IMR-90 (cell line): ENCODE measurements around the gene SRSF2. TPM values are rescaled to one million over a fixed set of nuclear protein-coding genes. Genes with fewer than 3 reads are reported as not detected.

Experiments used
- ATAC-seq: fragments of 200-7000 bp; cut with Tn5 transposase; 2 replicates; pipeline ENCODE4 v1.9.1; 2020; ENCODE audit warnings: low read depth, mild to moderate bottlenecking, moderate library complexity
- BruUV-seq: library from RNA; stranded (reverse); fragments of 400-500 nt; replicated peaks from 2 replicates; lab custom pipeline; 2021; lab: Mats Ljungman, UMichigan
- CTCF ChIA-PET: fragments of 300-600 bp; formaldehyde crosslinking; extraction: SDS; loops from one replicate; lab custom pipeline; 2021; ENCODE audit warnings: antibody characterized with exemption; lab: Yijun Ruan, JAX
- POLR2A ChIA-PET: fragments of 300-600 bp; sonication (Branson Sonifier 250); formaldehyde crosslinking; loops from one replicate; lab custom pipeline; 2022; ENCODE audit warnings: antibody characterized with exemption; ENCODE audit not compliant: unreplicated experiment; lab: Charles Lee
- DNase-seq: peaks from one replicate; pipeline ENCODE4 v3.0.0; 2013
- H2AFZ ChIP-seq: replicated peaks from 2 replicates; pipeline ENCODE3; 2013; ENCODE audit warnings: low read length, mild to moderate bottlenecking; ENCODE audit not compliant: poor library complexity
- H2AK5ac ChIP-seq: 2 replicates; pipeline ENCODE4 v1.6.1; 2013; ENCODE audit warnings: low read depth, low read length, inconsistent platforms
- H2AK9ac ChIP-seq: replicated peaks from 2 replicates; pipeline ENCODE3; 2013; ENCODE audit warnings: mild to moderate bottlenecking, low read depth, low read length, moderate library complexity; ENCODE audit not compliant: poor library complexity
- H2BK120ac ChIP-seq: 2 replicates; pipeline ENCODE4 v1.6.1; 2013; ENCODE audit warnings: low read depth, low read length, inconsistent platforms
- H2BK15ac ChIP-seq: 3 replicates; pipeline ENCODE4 v1.6.1; 2013; ENCODE audit warnings: low read depth, low read length, inconsistent platforms
- H2BK20ac ChIP-seq: 2 replicates; pipeline ENCODE4 v1.6.1; 2013; ENCODE audit warnings: low read depth, mild to moderate bottlenecking, inconsistent platforms, low read length, moderate library complexity
- H2BK5ac ChIP-seq: 2 replicates; pipeline ENCODE4 v1.6.1; 2013; ENCODE audit warnings: mild to moderate bottlenecking, low read depth, low read length, inconsistent platforms; ENCODE audit not compliant: poor library complexity, severe bottlenecking
- H3K14ac ChIP-seq: replicated peaks from 2 replicates; pipeline ENCODE4 v1.6.1; 2013; ENCODE audit warnings: low read depth, low read length, inconsistent platforms
- H3K18ac ChIP-seq: 2 replicates; pipeline ENCODE4 v1.6.1; 2013; ENCODE audit warnings: low read depth, low read length, control low read depth
- H3K23ac ChIP-seq: 2 replicates; pipeline ENCODE4 v1.6.1; 2013; ENCODE audit warnings: low read depth, low read length, inconsistent platforms
- H3K27ac ChIP-seq: 2 replicates; pipeline ENCODE4 v1.5.1; 2013; ENCODE audit warnings: mild to moderate bottlenecking, control low read depth, low read length; ENCODE audit not compliant: insufficient read depth
- H3K27me3 ChIP-seq: 2 replicates; pipeline ENCODE4 v1.6.1; 2013; ENCODE audit warnings: low read length; ENCODE audit not compliant: control insufficient read depth, insufficient read depth
- H3K36me3 ChIP-seq: 2 replicates; pipeline ENCODE4 v1.6.1; 2013; ENCODE audit warnings: low read length, mixed read lengths; ENCODE audit not compliant: control insufficient read depth, insufficient read depth
- H3K4ac ChIP-seq: 2 replicates; pipeline ENCODE4 v1.6.1; 2013; ENCODE audit warnings: low read depth, low read length, inconsistent platforms
- H3K4me1 ChIP-seq: 2 replicates; pipeline ENCODE4 v1.6.1; 2013; ENCODE audit warnings: low read length, mixed read lengths; ENCODE audit not compliant: control insufficient read depth, insufficient read depth
- H3K4me2 ChIP-seq: 2 replicates; pipeline ENCODE4 v1.6.1; 2013; ENCODE audit warnings: low read depth, mild to moderate bottlenecking, control low read depth, low read length, moderate library complexity
- H3K4me3 ChIP-seq: 2 replicates; pipeline ENCODE4 v1.5.1; 2013; ENCODE audit warnings: low read depth, mild to moderate bottlenecking, control low read depth, low read length, moderate library complexity; ENCODE audit not compliant: insufficient read depth
- H3K56ac ChIP-seq: 2 replicates; pipeline ENCODE4 v1.6.1; 2013; ENCODE audit warnings: low read length, inconsistent platforms; ENCODE audit not compliant: insufficient read depth; ENCODE audit errors: extremely low read depth
- H3K79me1 ChIP-seq, 2 experiments: 2 replicates each; pipeline ENCODE4 v1.6.1; 2013; ENCODE audit warnings: low read length in 2 of 2, inconsistent platforms in 1 of 2, low read depth in 1 of 2
- H3K9ac ChIP-seq: 2 replicates; pipeline ENCODE4 v1.6.1; 2013; ENCODE audit warnings: low read depth, low read length, control low read depth
- H3K9me1 ChIP-seq: 2 replicates; pipeline ENCODE4 v1.6.1; 2013; ENCODE audit warnings: low read length, inconsistent platforms; ENCODE audit not compliant: insufficient read depth
- H3K9me3 ChIP-seq: 2 replicates; pipeline ENCODE4 v1.6.1; 2013; ENCODE audit warnings: low read length; ENCODE audit not compliant: control insufficient read depth, insufficient read depth
- H4K20me1 ChIP-seq: 2 replicates; pipeline ENCODE4 v1.6.1; 2013; ENCODE audit warnings: low read length, inconsistent platforms; ENCODE audit not compliant: insufficient read depth
- H4K5ac ChIP-seq: 2 replicates; pipeline ENCODE4 v1.6.1; 2013; ENCODE audit warnings: mild to moderate bottlenecking, low read depth, low read length, control low read depth
- H4K8ac ChIP-seq, 2 experiments: 2 replicates each; pipeline ENCODE4 v1.6.1; 2013; ENCODE audit warnings: low read depth in 2 of 2, low read length in 2 of 2, control low read depth in 1 of 2, inconsistent platforms in 1 of 2
- H4K91ac ChIP-seq: 2 replicates; pipeline ENCODE4 v1.6.1; 2013; ENCODE audit warnings: low read depth, low read length, inconsistent platforms; ENCODE audit not compliant: insufficient read depth
- BHLHE40 ChIP-seq: fragments of 150-350 bp; IDR thresholded peaks from 2 replicates; pipeline ENCODE4 v1.6.1; 2016; ENCODE audit warnings: mild to moderate bottlenecking, low read depth, low read length
- CEBPB ChIP-seq: IDR thresholded peaks from 2 replicates; pipeline ENCODE4 v1.6.1; 2012; ENCODE audit warnings: low read depth, low read length, improper control_type of control experiment
- CHD1 ChIP-seq: IDR thresholded peaks from 2 replicates; pipeline ENCODE4 v1.6.1; 2012; ENCODE audit warnings: low read depth, low read length, improper control_type of control experiment
- CTCF ChIP-seq: conservative IDR thresholded peaks from 2 replicates; pipeline ENCODE4 v1.5.1; 2012; ENCODE audit warnings: mild to moderate bottlenecking, low read depth, low read length, improper control_type of control experiment
- ELK1 ChIP-seq: fragments of 150-350 bp; IDR thresholded peaks from 2 replicates; pipeline ENCODE4 v1.6.1; 2016; ENCODE audit warnings: low read depth, mild to moderate bottlenecking, low read length, moderate library complexity, borderline replicate concordance
- FOS ChIP-seq: fragments of 150-350 bp; IDR thresholded peaks from 2 replicates; pipeline ENCODE4 v1.6.1; 2016; ENCODE audit warnings: low read depth, low read length
- MAFK ChIP-seq: IDR thresholded peaks from 2 replicates; pipeline ENCODE4 v1.6.1; 2012; ENCODE audit warnings: low read depth, low read length, improper control_type of control experiment
- MAZ ChIP-seq: IDR thresholded peaks from 2 replicates; pipeline ENCODE4 v1.6.1; 2012; ENCODE audit warnings: low read depth, mild to moderate bottlenecking, low read length, improper control_type of control experiment, moderate library complexity, borderline replicate concordance
- MXI1 ChIP-seq: IDR thresholded peaks from 2 replicates; pipeline ENCODE4 v1.6.1; 2012; ENCODE audit warnings: low read depth, mild to moderate bottlenecking, low read length, moderate library complexity, borderline replicate concordance
- NFE2L2 ChIP-seq: fragments of 150-350 bp; IDR thresholded peaks from 2 replicates; pipeline ENCODE4 v1.6.1; 2016; ENCODE audit warnings: low read depth, mild to moderate bottlenecking, low read length
- RAD21 ChIP-seq: IDR thresholded peaks from 2 replicates; pipeline ENCODE4 v1.6.1; 2012; ENCODE audit warnings: low read length, improper control_type of control experiment
- RCOR1 ChIP-seq: IDR thresholded peaks from 2 replicates; pipeline ENCODE4 v1.6.1; 2012; ENCODE audit warnings: mild to moderate bottlenecking, low read length, improper control_type of control experiment; ENCODE audit not compliant: insufficient replicate concordance
- SMC3 ChIP-seq: fragments of 150-350 bp; IDR thresholded peaks from 2 replicates; pipeline ENCODE4 v1.6.1; 2016; ENCODE audit warnings: low read depth, mild to moderate bottlenecking, antibody characterized with exemption, low read length, moderate library complexity
- USF2 ChIP-seq: fragments of 150-350 bp; IDR thresholded peaks from 2 replicates; pipeline ENCODE4 v1.6.1; 2017; ENCODE audit warnings: mild to moderate bottlenecking, antibody characterized with exemption, low read length, low read depth
- WGBS, 2 experiments: methylation state at CpG; one replicate each; pipeline versions ENCODE4 v1.1.5 to v1.1.7; 2013; ENCODE audit warnings: missing lambda C conversion rate in 2 of 2; ENCODE audit not compliant: insufficient read length in 1 of 2; ENCODE audit errors: extremely low coverage in 2 of 2; 5-methylcytosine and 5-hydroxymethylcytosine counted together
- dilution Hi-C: fragments of 300-500 bp; cut with HindIII; formaldehyde crosslinking; loops from one replicate; pipeline ENCODE4 v1.14.3; 2018; ENCODE audit warnings: low sequenced_read_pairs; ENCODE audit not compliant: unreplicated experiment
- in situ Hi-C: fragments of 300-500 bp; cut with MboI; formaldehyde crosslinking; loops from 3 replicates; pipeline ENCODE4 v1.14.3; 2019; ENCODE audit warnings: low sequenced_read_pairs, inconsistent platforms, mixed read lengths
- intact Hi-C: fragments of 100-400 bp; cut with micrococcal nuclease; formaldehyde crosslinking; loops from 2 replicates; pipeline ENCODE4 v1.10.0; 2022
- polyA plus RNA-seq, 3 experiments: library from polyadenylated mRNA; depleted of rRNA; stranded (reverse); fragments of >200 nt; gene quantifications; 2 replicates each; pipeline ENCODE4 v1.2.3, GENCODE V29; 2012; ENCODE audit warnings: low replicate concordance in 1 of 3
- total RNA-seq: library from RNA; depleted of rRNA; stranded (reverse); fragments of >200 nt; gene quantifications from 2 replicates; pipeline ENCODE4 v1.2.3, GENCODE V29; 2012

Gene SRSF2
- total and polyA plus RNA-seq, 2 of the 4 experiments (the other 2 are of a cell fraction): 98.0 to 296 TPM

- dilution Hi-C loops: no loop called here
- Histone ChIP-seq H2BK20ac (no peak overlapping the region), H4K20me1 (peaks cover 44% of the 10 kb centered on the region), H3K79me1 (peaks cover 16 to 27% of the 10 kb centered on the region in 2 experiments), H2BK15ac (no peak overlapping the region), H4K8ac (no peak overlapping the region), H2BK5ac (no peak overlapping the region), H3K14ac (no peak overlapping the region), H3K4me1 (peaks cover 2% of the 10 kb centered on the region), H3K23ac (no peak overlapping the region), H3K9me3 (no peaks in the 10 kb centered on the region), H3K18ac (no peak overlapping the region), H3K56ac (no peak overlapping the region), H2AK5ac (no peak overlapping the region), H3K9me1 (0 out of 2 replicates have a peak, but pooled peaks cover under 1% of the 10 kb centered on the region), H3K4me2 (no peak overlapping the region), H2BK120ac (no peak overlapping the region), H3K4me3 (no peak overlapping the region), H3K9ac (no peak overlapping the region), H4K91ac (no peak overlapping the region), H3K4ac (no peak overlapping the region), H3K27me3 (no peaks in the 10 kb centered on the region), H3K36me3 (peaks cover 26% of the 10 kb centered on the region), H2AFZ (no peak overlapping the region), H2AK9ac (no peak overlapping the region), H3K27ac (no peak overlapping the region), H4K5ac (no peak overlapping the region)
- WGBS, 2 experiments: no CpG with 5 or more reads among the region's 3 CpGs
- ATAC-seq: no peak
- ChIA-PET CTCF (interaction anchor here (1.3 kb wide), 1 partner anchor 21 kb away, joined by 3 read pairs; no protein-coding TSS in a partner anchor), POLR2A (interaction anchor here (0.6 kb wide), 1 partner anchor 1096 kb away, joined by 3 read pairs; no protein-coding TSS in a partner anchor)
- BruUV-seq: no TSS peak
- in situ Hi-C loops: no loop called here
- no peak for DNase-seq
- intact Hi-C loops: no loop called here
- TF ChIP-seq RCOR1 (no peak), MAFK (no peak), CHD1 (no peak), MXI1 (no peak), MAZ (no peak), CEBPB (no peak), NFE2L2 (no peak), USF2 (no peak), ELK1 (no peak), FOS (no peak), BHLHE40 (no peak), CTCF (no peak), SMC3 (no peak), RAD21 (no peak)
Measured at GRCh38 chr17:76732734-76733617, 4.2 kb downstream of the SRSF2 start.
